GM10248 (cell line): Measurements from ENCODE around the gene SRP14.

Experiments
- CTCF ChIA-PET: fragments of 300-600 bp; sonication (Branson Sonifier 250); formaldehyde crosslinking; extraction: SDS; loops from one replicate; lab custom pipeline; 2021; ENCODE audit warnings: antibody characterized with exemption; lab: Yijun Ruan, JAX
- POLR2A ChIA-PET: fragments of 350-650 bp; sonication (Branson Sonifier 250); formaldehyde crosslinking; extraction: SDS; loops from one replicate; lab custom pipeline; 2020; ENCODE audit warnings: antibody characterized with exemption; lab: Yijun Ruan, JAX
- DNase-seq: peaks from one replicate; pipeline ENCODE4 v3.0.0; 2012; ENCODE audit errors: extremely low spot score
- CTCF ChIP-seq: IDR thresholded peaks from 2 replicates; pipeline ENCODE4 v1.5.1; 2012; ENCODE audit warnings: mild to moderate bottlenecking, low read depth; ENCODE audit errors: extremely low read depth, missing control alignments, control extremely low read depth

The SRP14 gene

GRCh38 chr15:40038638-40039543 is at the start of gene SRP14:
SRP14 (minus strand) TSS chr15:40039181; CDS start chr15:40039116, 65 bp downstream.
- no peak for TF ChIP-seq CTCF
- CTCF ChIA-PET: interaction anchor here (1.0 to 22.7 kb wide), 7 partner anchors 8 to 281 kb away, joined by 3 to 511 read pairs (median 5); partner anchors contain the start of gene BMF
- POLR2A ChIA-PET: interaction anchor here (0.7 to 1.1 kb wide), 3 partner anchors 9 to 68 kb away, joined by 3 to 5 read pairs (median 4); no protein-coding TSS in a partner anchor
- peak; percentile 94 for DNase-seq

- POLR2A ChIA-PET: interaction anchor here (0.6 kb wide), 1 partner anchor 520 kb away, joined by 3 read pairs; no protein-coding TSS in a partner anchor
- TF ChIP-seq CTCF: no peak
Observed at GRCh38 chr15:40087991-40088928, 49.3 kb upstream of the SRP14 start.

GRCh38 chr15:40087068-40087810 is 48.3 kb upstream of the SRP14 start:
- POLR2A ChIA-PET: interaction anchor here (0.5 kb wide), 1 partner anchor 24 kb away, joined by 3 read pairs; no protein-coding TSS in a partner anchor

More at GRCh38 chr15:40087991-40088928, 49.3 kb upstream of the SRP14 start:
- CTCF ChIA-PET: interaction anchor here (0.7 to 28.6 kb wide), 7 partner anchors 10 to 191 kb away, joined by 3 to 494 read pairs (median 5); partner anchors contain the start of gene BMF
- no peak for DNase-seq

GRCh38 chr15:40085266-40085665 is 46.3 kb upstream of the SRP14 start:
- no peak for TF ChIP-seq CTCF
- POLR2A ChIA-PET: no interaction called here
- no peak for DNase-seq
- CTCF ChIA-PET: interaction anchor here (1.1 to 28.6 kb wide), 3 partner anchors 9 to 39 kb away, joined by 3 to 494 read pairs (median 3); partner anchors contain the start of gene BMF

More at GRCh38 chr15:40087068-40087810, 48.3 kb upstream of the SRP14 start:
- CTCF ChIA-PET: interaction anchor here (1.0 to 28.6 kb wide), 7 partner anchors 9 to 93 kb away, joined by 3 to 494 read pairs (median 5); partner anchors contain the start of gene BMF
- no peak for DNase-seq
- TF ChIP-seq CTCF: no peak

- ChIA-PET CTCF (interaction anchor here (1.4 to 28.6 kb wide), 2 partner anchors 8 to 22 kb away, joined by 3 to 494 read pairs; partner anchors contain the start of gene BMF), POLR2A (no interaction called here)
- no peak for TF ChIP-seq CTCF
- DNase-seq: no peak
Observed at GRCh38 chr15:40084650-40085049, 45.7 kb upstream of the SRP14 start.
